ENCODE measurements around the gene MMP11.

MMP11 gene

DNA sequence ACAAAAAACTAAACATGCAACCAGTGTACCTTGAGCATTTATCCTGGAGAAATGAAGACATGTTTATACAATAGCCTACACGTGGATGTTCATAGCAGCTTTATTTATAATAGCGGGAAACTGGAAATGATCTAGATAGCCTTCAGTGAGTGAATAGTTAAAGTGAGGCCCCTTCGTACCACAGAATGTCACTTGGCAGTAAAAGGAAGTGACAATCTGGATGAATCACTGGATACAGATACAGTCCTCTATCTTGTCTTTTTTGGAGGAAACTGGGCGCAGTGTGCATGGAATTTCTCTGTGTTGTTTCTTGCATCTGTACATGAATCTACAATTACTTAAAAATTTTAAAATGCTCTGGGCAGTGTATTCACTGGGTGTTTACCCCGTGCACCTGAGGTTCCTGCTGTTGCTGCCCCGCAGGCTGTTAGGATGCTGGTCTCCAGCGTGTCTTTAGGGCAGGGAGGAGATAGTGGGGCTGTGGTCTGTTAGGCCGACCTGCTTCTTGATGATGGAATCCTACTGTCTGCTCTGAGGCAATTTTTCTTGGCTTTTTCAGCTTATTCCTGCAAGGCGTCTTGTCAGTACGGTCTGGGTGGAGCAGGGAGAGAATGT lies 43.0 kb downstream of the MMP11 start:
- FAIRE-seq (no peak), DNase-seq (ENCODE audit: insufficient read length, low spot score) (no peak)
- no peak for TF ChIP-seq POLR2A (IDR thresholded peaks at IDR 0.05; ENCODE audit: low read depth, low read length)

DNA sequence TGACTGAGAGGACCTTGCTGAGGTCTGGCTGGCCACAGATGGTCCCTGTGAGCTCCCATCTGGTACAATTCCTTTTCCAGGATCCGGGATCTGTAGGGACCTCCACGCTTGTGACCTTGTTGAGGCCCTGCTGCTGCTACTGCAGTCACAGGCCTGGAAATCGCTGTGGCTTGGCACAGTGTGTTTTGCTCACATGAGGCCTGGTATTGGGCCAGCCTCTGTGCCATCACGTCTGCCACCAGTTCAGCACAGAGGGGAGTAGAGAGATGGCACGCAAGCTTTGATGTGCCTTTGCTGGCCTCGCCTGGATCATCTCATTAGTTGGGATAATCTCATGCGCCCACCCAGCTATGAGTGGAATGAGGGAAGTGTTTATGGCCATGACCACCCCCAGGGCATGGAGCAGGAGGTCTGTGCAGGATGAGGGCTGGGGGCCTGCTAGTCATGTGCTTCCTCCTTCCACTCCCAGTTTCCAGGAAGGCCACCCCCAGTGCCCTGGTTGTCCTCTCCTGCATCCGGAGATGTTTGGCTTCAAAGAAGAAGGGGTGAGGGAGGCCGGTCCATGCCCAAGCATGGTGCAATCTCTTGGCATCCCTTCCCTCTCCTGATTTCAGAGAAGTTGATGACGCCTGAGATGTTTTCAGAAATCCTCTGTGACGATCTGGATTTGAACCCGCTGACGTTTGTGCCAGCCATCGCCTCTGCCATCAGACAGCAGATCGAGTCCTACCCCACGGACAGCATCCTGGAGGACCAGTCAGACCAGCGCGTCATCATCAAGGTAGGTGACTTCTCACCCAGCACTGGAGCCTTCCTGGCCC lies 43.7 kb downstream of the MMP11 start:
- no peak for DNase-seq (ENCODE audit: insufficient read length, low spot score)
- FAIRE-seq, result no peak
- TF ChIP-seq POLR2A (IDR thresholded peaks at IDR 0.05; ENCODE audit: low read depth, low read length), result no peak

DNA sequence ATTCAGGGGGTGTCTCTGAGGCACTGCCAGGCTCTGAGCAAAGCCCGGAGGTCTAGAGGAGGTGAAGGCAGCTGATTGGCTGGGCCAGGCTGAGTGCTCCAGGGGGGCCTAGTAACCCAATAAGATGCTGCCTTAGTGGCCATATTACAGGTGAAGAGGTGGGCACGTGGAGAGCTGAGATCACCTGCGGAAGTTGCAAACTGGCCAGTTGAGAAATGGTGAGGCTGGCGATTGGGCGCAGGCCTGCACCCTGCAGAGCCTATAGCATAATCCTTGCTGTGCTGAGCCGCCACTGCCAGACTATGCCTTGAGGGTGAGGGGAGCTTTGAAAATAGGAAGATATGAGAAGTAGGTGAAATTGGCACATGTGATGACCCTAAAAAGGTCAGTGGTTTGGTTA lies 44.5 kb downstream of the MMP11 start:
- no peak for FAIRE-seq

DNA sequence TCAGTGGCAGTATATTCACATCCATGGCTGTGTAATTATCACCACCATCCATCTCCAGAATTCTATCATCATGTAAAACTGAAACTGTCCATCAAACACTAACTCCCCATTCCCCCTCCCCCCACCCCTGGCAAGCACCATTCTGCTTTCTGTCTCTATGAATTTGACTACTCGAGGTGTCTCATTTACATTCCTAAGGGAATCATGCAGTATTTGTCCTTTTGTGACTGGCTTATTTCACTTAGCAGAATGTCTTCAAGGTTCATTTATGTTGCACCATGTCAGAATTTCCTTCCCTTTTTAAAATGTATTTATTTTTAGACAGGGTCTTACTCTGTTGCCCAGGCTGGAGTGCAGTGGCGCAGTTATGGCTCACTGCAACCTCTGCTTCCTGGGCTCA lies 45.9 kb downstream of the MMP11 start:
- no peak for DNase-seq (ENCODE audit: insufficient read length, low spot score)
- FAIRE-seq, result no peak
- no peak for TF ChIP-seq POLR2A (IDR thresholded peaks at IDR 0.05; ENCODE audit: low read depth, low read length)

More for the DNA sequence above, 44.5 kb downstream of the MMP11 start:
- no peak for TF ChIP-seq POLR2A (IDR thresholded peaks at IDR 0.05; ENCODE audit: low read depth, low read length)
- no peak for DNase-seq (ENCODE audit: insufficient read length, low spot score)

DNA sequence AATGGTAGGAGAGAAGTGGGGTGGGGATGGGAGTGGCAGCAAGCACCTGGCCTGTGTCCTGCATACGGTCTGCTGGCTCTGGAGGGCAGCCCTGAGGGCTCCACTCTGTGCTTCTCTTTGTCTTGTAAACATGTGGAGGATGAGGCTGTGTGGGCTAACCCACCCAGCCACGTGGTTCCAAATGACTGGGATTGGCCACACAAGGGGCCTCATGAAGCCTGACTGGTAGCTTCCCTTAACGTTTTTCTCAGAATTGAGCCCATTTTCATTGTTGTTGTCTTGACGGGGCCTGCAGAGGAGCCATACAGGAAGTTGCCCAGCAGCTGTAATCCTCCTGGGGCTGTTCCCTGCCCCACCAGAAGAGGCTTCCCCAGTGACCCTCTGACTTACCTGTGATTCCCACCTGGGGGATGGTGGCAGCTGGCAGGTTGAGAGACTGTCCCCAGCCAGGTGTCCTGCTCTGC lies 48.1 kb downstream of the MMP11 start:
- TF ChIP-seq POLR2A (IDR thresholded peaks at IDR 0.05; ENCODE audit: low read depth, low read length), result no peak
- DNase-seq (ENCODE audit: insufficient read length, low spot score) (no peak), FAIRE-seq (no peak)

DNA sequence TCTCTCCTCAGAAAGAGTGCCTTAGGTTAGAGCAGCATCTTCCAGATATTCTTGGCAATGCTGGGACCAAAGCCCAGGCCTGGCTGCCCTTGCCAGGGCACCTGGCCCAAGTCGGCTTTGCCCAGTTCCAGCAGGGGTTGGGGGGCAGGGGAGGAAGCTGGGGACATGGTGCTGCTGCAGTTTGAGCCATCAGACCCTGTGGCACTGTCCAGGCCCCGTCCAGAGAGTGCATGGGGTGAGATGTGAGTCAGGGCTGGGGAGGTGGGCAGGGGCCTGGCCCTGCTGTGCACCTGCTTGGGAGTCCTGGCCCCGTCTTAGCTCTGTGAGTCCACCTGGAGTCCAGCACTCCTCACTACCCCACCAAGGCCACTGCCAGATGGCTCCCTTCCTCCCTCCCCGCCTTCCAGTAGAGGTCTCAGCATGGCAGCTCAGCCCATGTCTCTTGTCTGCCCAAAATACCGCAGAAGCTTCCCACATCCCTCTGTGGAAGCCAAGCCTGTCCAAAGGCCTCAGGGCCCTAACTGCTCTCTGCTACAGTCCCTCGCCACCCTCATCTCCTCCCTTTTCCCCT lies 49.5 kb downstream of the MMP11 start:
- no peak for FAIRE-seq
- no peak for TF ChIP-seq POLR2A (IDR thresholded peaks at IDR 0.05; ENCODE audit: low read depth, low read length)
- DNase-seq (ENCODE audit: insufficient read length, low spot score), result no peak

DNA sequence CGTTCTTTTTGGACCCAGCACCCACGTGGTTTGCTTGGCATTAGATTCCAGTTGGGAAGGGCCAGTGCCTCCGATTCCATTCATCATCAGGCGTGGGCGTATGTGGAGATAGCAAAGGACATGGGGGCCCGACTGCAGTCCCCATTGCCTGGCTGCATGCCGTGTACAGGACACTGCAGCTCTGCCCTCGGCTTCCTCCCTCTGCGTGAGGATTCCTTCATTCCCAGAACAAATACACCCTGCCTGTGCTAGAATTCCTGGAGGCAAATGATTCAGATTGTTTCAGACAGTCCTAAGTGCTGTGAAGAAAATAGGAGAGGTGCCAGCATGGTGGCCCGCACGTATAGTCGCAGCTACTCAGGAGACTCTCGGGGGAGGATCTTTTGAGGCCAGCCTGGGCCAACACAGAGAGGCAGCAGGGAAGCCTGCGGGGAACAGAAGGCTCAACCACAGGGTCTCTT lies 50.7 kb downstream of the MMP11 start:
- no peak for TF ChIP-seq POLR2A (IDR thresholded peaks at IDR 0.05; ENCODE audit: low read depth, low read length)
- no peak for FAIRE-seq
- no peak for DNase-seq (ENCODE audit: insufficient read length, low spot score)

DNA sequence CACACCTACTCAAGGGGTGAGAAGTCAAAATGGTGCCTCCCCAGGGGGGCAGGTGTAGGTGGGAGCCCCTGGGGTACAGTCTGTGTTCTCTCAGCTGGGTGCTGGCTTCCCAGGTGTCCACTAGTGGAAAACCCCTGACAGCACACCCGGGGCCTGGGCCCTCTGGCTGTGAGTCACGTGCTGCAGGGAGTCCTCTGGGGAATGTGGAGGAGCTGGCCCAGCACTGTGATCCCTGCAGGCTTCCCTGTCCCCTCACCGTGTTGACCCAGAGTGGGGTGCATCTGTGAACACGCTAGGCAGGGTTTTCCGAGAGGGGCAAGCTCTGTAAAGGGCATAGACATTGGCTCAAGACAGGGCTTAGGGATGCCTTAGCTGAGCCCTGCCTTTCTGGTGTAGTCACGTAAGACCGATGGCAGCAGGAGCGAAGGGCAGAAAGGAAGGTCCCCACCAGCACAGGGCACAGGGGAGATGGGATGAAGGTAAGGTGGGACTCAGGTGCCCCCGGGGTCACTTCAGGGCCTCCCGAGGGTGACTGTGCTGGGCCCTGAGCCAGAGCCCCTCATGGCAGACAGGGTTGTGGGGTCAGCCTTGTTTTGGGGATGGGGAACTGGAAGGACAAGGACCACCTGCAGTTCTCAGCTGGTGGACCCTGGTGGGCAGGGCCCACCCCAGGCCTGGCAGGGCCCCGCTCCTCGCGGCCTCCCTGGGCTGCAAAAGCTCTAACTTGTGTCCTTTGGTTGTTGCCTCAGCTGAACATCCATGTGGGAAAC lies 52.0 kb downstream of the MMP11 start:
- DNase-seq (ENCODE audit: insufficient read length, low spot score) (no peak), FAIRE-seq (no peak)
- TF ChIP-seq POLR2A (IDR thresholded peaks at IDR 0.05; ENCODE audit: low read depth, low read length), result no peak

DNA sequence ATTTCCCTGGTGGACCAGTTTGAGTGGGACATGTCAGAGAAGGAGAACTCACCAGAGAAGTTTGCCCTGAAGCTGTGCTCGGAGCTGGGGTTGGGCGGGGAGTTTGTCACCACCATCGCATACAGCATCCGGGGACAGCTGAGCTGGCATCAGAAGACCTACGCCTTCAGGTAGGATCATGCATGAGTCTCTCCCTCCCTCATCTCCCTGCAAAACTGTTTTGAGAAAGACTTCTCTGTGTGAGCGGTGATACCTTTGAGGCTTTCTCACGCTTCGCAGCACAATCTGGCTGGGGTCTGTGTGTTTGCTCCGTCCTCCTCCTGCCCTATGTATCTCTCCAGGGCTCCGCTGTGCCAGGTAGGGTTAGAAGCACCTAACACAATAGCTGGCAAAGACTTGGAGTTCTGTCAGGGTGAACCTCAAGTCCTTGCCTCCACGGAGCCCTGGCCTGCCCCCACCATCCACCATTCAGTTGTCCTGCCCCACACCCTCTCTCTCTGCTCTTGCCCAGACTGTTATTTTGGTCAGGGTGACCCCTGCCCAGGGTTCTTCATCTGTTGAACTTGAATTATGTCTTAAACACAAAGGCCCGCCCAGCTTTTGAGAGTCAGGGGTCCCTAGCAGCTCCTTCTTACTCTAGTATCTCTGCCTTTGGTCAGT lies 52.7 kb downstream of the MMP11 start:
- TF ChIP-seq POLR2A (IDR thresholded peaks at IDR 0.05; ENCODE audit: low read depth, low read length), result no peak
- no peak for DNase-seq (ENCODE audit: insufficient read length, low spot score)

DNA sequence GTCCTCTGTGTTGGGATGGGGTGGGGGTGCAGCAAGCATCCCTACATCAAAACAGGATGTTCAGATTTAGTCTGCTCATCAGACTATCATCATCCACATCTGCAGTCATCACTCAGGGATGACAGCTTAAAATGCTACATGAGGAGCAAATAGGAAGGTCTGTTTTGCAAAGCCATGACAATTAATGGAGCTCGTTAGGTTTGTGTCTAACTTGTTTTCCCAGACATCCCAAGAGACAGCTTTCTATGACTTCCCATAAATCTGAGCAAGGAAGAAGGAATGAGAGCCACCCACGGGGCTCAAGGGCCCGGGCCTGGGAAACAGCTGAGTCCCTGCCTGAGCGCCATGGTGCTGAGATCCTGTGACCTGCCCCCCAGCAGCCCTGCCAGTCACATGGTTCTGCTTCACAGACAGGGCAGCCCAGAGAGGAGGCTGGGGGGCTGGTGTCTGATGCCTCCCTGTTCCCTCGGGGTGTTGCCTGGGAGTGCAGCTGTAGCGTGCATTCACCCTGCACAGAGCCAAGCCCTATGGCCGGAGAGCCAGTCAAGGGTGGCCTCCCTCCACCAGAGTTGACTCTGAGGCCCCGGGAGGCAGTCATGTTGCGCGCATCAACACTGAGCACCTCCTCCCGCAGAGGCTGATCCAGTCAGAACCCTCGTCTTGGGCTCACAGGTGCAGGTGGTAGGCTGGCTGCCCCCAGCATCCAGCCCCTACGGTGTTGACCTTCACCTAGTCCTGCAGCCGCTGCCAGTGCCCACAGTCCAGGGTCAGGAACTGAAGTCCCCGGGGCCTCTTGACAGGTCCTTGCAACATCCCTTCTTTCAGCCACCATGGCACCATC lies 54.1 kb downstream of the MMP11 start:
- FAIRE-seq, result no peak
- TF ChIP-seq POLR2A (IDR thresholded peaks at IDR 0.05; ENCODE audit: low read depth, low read length), result no peak
- no peak for DNase-seq (ENCODE audit: insufficient read length, low spot score)

More for the DNA sequence above, 52.7 kb downstream of the MMP11 start:
- no peak for FAIRE-seq

DNA sequence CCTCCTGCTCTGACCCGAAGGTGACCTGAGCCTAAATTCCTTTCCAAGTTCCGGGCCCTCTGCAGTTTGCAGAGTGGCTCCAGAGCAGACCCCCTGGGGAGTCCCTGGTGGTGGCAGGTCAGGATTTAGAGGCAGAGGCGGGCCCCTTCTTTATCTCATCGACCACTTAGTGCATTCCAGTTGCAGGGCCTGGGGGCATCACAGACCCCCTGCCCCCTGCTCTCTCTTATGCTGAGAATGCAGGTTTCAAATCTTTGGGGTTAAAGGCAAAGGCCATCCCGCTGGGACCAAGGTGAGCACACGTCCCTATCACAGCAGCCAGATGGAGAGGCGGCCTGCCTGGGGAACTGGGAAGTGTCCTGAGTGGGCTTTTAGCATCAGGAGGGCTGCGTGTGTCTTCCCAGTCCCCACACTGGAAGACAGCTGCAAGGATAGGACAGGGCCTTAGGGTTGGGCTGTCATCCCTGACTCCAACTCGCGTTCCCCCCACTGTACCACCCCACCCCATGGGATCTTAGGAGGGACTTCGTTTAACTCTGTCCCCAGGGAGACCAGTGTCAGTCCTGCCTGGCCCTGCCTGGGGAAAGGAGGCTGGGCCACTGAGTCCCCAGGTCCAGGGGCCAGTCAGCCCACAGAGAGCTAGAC lies 54.8 kb downstream of the MMP11 start:
- DNase-seq (ENCODE audit: insufficient read length, low spot score) (no peak), FAIRE-seq (no peak)
- TF ChIP-seq POLR2A (IDR thresholded peaks at IDR 0.05; ENCODE audit: low read depth, low read length), result no peak
